Stimulated activated CD4-positive, alpha-beta T cell treated with anti-CD3 and anti-CD28 coated beads, Interleukin-12 subunit alpha, Interleukin-12 subunit beta, amount 100 ng/mL, for 48 hours (primary cell): ENCODE data around the gene KRT23.

Source experiments
- DNase-seq, 3 donors: peaks; one replicate each; pipeline ENCODE4 v3.0.0-alpha.2; 2020; ENCODE audit warnings: low read depth in 2 of 3, low spot score in 1 of 3

KRT23 gene, protein sequence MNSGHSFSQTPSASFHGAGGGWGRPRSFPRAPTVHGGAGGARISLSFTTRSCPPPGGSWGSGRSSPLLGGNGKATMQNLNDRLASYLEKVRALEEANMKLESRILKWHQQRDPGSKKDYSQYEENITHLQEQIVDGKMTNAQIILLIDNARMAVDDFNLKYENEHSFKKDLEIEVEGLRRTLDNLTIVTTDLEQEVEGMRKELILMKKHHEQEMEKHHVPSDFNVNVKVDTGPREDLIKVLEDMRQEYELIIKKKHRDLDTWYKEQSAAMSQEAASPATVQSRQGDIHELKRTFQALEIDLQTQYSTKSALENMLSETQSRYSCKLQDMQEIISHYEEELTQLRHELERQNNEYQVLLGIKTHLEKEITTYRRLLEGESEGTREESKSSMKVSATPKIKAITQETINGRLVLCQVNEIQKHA

DNA sequence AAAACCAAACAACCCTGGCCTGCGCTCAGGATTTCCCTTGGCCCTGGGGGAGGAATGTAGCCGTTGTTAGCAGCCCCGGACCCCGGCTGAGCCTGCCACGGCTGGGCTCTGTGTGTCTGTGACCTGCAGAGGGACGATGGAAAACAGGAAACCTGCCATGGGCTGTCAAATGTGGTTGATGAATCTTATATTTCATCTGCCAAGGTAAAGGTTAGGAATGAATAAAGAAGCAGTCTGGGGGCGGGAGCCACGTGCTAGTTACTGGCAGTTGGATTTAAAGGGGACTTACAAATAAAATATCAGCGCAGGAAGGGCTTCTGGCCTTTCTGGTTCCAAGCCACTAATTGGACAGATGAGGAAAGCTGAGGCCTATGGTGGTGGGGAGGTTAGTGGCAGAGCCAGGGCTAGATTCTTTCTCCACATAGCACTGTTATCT is at the start of gene KRT23:
TSS of gene KRT23 (minus strand) at position 263 of the 436 bp plus-strand sequence. CDS start 1,043 bp downstream, outside the sequence.
- DNase-seq: no peak

DNA sequence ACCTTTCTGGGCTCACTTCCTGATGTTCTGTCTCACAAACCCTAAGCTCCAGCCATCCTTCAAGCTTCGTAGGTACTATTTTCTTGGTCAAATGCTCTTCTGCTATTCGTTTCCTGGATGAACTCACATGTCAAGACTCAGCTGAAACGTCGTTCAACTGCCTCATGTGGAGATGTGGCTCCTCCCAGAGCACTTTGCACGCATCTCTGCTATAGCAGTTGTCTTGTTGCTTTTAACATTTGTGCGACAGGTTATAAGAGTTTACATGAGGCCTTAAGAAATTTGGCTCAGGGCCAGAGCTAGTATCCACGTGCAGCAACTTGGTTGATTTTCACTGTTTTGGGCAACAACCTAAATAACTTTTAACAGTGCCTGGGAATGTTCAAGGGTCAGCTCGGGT is 49.5 kb upstream of the KRT23 start:
- no peak for DNase-seq

DNA sequence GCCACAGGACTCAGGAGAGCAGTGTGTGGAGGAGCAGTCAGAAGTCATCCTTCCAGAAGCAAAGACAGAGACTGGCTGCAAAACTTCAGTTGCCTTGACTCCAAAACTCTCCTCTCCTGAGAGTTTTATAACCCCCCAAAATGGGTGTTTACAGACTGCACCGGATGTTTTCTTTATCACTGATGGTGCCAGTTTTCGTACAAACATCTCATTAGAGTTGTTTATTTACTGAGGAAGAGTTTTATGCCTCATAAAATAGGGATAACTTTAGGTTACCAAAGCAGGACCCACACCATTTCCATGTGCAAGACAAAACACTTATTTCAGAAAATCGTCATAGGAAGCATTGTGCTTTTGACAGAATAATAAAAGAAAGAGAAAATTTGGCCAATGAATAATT is 46.8 kb upstream of the KRT23 start, which contains the start of gene KRT40:
TSS of gene KRT40 (minus strand) at position 101 of the 400 bp plus-strand sequence. CDS start at position 48, 53 bp downstream.
- no peak for DNase-seq

DNA sequence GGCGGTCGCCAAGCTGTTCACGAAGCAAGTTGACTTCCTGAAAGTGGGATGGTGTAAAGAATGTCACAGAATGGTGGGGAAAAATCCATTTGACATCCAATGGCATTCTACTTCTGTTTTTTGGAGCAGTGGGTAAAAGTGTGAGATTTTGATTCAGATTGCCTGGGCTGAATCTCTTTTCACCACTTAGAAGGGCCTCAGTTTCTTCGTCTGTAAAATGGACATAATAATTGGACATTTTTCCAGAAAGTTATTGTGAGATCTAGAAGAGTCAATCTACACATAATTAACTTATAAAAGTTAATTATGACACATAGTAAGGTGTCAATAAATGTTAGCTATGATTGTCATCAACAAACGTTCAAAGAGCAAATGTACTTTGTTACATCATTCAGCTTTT is 43.7 kb upstream of the KRT23 start:
- DNase-seq: no peak

DNA sequence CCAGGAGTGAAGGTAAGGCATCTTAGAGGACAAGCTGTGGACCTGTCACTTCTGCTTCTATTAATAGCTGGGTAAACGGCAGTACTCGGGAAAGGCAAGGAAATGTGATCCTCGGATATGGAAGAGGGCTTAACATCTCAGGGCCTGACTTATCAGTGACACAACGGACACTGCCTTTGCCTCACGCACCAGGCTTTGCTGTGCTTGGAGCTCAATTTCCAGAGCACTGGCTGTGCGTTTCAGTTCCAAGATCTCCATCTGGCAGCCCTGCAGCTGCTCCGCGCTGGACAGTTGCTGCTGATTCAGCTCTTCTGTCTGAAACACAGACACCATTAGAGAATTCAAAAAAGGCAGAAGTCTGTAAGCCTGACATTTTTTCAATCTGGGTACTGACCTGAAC is 43.1 kb upstream of the KRT23 start:
- no peak for DNase-seq

DNA sequence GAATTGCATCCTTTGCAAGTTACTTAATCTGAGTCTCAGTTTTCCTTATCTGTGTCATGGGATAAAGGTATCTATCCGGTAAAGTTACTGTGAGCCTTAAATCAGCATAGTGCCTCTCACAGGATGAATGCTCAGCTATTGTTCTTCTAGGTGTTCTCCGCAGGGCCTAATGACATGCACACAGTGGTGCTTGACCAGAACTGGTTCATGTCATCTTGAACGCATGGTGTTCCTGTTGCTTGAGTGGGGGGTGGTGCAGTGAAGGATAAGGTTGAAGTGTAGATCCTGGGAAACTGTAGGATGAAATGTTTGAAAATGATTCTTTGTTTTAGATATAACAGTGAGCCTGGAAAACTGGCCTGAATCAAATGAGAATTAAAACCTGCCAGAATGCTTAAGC is 42.7 kb upstream of the KRT23 start:
- no peak for DNase-seq

DNA sequence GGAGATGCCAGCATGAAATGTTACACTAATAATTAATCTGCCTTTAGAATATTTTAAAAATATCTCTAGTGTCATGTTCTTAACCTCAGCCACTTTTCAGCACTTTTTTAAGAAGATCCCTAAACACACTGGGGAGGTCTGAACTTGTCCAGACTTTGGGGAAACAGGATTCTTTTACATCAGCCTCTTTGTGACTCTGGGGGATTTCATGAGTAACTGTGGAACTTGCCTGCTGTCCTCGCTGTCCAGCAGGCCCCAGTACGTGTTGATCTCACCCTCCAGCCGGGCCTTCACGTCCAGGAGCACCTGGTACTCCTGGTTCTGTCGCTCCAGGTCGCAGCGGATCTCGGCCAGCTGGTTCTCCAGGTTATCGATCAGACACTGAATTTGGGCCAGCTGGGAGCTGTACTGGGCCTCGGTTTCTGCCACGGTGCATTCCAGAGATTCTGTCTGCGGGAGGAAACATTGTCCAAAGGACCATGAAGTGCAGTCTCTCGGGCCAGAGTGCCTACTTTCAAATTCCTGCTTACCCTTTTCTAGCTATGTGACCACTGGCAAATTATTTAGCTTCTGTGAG is 41.2 kb upstream of the KRT23 start:
- DNase-seq: no peak

DNA sequence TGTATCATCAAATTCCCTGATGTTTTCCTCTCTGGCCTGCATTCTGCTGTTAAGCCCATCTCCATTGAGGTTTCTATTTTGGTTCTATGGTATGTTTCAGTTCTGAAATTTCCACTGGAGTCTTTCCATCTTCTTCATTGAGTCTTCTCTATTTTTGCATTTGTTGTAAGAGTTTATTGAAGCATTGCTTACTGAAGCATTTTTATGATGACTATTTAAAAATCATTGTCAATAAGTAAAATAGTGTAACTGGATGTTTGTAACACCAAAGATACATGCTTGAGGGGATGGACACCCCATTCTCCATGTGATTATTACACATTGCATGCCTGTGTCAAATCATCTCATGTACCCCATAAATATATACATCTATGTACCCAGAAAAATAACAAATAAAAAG is 38.1 kb upstream of the KRT23 start:
- DNase-seq: no peak

DNA sequence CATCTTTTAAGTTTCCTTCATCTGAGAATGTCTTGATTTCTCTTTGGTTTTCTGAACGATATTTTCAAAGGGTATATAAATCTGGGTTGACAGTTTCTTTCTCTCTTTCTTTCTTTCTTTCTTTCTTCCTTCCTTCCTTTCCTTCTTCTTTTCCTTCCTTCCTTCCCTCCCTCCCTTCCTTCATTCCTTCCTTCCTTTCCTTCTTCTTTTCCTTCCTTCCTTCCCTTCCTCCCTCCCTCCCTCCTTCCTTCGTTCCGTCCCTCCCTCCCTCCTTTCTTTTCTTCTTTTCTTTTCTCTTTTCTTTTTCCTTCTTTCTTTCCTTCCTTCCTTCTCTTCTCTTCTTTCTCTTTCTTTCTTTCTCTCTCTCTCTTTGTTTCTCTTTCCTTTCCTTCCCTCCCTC is 36.9 kb upstream of the KRT23 start:
- DNase-seq: no peak

DNA sequence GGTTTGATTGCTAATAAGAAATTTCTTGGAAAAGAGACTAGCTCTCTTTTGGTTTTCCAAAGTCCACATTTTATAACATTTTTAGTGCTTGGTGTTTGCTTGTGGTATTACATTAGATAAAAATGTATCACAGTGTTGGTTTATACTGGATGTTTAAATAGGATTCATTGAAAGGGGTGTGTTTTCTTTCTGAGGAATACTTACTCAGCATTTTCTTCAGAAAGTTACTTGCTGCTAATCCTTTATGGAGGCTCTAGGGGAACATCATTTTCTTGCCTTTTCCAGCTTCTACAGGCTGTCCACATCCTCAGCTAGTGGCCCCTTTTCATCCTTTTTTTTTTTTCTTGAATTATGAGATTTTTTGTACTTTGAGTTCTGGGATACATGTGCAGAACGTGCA is 30.1 kb upstream of the KRT23 start:
- DNase-seq: no peak

DNA sequence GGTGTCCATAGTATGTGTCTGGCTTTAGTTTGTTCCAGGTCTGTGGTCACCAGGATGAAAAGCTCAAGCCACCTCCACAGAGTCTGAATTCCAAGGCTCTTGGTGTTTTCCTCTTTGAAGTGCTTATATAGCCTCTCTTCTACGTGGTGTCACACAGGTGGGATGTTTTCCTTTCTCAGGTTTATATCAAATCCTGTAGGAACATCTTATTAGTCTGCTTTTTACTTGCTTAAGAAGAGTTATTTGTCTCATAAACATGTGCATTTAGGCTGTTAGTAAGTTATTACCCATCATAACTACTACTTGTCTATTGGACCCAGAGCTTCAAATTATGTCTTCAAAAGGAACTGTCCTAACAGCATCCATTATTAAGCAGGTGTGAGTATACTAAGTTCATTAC is 29.4 kb upstream of the KRT23 start, which contains the start of gene KRT39:
TSS of gene KRT39 (minus strand) at position 101 of the 400 bp plus-strand sequence. CDS start at position 9, 92 bp downstream.
- no peak for DNase-seq

DNA sequence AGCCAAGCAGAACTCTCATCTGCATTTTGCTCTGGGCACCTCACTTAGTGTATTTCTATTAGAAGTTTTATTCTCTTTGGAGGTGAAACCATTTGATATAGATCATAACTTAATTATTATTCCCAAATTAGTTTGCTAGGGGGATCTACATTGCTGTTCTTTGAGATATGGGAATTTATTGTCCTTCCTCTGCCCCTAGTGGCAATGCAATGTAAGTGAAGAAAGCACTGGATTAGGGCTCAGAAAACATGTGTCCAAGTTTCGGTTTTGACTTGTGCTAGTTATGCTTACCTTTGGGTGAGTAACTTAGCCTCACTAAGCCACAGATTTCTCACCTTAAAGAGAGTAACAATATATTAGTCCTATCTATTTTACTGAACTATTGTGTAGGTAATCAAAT is 26.4 kb upstream of the KRT23 start:
- DNase-seq: no peak

DNA sequence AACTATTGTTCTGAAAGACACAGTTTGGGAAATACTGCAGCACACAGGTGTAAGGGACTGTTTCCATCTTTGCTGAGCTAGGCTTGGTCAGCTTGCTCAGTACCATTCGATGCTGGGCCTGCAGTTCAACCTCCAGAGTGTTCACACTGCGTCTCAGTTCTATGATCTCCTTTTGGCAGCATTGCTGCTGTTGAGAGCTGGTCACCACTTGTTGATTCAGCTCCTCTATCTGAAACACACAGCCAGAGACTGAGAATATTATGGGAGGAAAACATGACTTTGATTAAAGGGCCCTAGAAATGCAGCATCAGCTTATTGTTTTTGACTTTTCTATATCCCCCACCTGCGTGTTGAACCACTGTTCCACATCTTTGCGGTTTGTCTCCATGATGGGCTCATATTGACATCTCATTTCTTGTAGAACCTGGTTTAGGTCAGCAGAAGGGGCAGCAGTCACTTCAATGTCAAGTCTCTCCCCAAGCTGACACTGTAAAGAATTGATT is 24.7 kb upstream of the KRT23 start:
- DNase-seq: no peak

DNA sequence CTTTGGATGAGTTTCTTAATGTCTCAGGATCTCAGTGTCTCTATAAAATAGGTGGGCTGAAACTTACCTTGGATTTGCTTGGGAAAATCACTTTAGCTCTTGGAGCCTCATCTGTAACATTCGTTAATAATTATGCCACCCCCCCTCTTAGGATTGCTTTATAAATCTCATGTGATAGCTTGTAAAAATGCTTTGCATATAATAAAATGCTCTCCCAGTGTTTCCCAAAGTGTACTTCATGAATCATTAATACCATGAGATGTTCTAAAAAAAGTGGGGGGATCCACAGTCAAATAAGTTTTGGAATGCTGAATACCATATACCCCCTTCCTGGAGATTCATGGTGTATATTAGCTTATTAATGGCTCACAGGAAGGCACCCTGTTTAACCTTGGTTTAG is 24.1 kb upstream of the KRT23 start:
- DNase-seq: no peak

DNA sequence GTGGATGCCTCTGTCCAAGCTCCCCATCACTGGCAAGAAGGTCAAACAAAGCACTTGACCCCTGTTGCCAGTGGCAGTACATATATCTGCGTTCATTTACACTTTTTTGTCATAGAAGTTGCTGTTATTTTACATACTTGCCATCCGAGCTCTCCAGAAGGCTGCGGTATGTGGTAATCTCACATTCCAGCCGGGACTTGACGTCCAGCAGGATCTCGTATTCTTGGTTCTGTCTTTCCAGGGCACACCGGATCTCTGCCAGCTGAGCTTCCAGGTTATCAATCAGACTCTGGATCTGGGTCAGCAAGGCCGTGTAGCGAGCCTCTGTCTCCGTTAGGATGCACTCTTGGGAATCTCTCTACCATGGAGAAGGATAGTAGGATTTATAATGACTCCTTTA is 22.7 kb upstream of the KRT23 start:
- DNase-seq: no peak

DNA sequence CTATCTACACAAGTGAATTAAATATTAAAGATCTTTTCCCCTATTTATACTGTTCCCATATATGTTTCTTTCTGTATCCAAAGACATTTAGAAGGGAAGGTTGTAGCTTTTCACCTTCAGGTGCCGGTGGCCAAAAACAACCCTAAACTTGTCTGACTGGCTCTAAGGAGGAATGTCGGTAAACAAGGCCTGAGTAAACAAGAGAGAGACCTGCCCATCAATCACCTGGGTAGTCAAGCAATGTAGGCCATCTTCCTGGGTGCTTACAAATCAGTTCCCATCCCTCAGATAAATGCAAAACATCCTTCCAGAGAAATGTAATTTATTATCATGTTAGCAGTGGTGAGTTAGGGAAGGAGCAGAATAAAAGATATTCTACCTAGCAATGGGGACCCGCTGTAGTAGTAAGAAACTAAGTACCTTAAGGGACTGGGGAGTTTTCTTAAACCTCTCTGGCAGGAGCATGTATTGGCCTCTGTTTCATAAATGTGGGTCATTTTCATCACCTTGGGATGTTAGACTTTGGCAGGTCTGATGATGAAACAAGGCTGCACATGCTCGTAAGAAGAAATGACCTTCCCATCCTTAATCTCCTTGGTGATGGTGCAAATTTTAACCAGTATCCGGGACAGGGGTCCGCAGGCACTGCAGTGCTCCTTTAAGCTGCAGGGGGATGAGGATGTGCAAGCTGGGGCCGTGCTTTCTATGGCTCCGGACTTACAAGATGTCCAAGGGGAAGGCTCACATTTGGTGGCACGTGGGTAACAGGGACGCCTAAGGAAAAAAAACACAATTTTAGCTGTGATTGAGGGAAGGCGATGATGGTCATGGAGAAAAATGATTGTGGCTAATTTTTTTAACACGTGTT is 20.9 kb upstream of the KRT23 start:
- no peak for DNase-seq

DNA sequence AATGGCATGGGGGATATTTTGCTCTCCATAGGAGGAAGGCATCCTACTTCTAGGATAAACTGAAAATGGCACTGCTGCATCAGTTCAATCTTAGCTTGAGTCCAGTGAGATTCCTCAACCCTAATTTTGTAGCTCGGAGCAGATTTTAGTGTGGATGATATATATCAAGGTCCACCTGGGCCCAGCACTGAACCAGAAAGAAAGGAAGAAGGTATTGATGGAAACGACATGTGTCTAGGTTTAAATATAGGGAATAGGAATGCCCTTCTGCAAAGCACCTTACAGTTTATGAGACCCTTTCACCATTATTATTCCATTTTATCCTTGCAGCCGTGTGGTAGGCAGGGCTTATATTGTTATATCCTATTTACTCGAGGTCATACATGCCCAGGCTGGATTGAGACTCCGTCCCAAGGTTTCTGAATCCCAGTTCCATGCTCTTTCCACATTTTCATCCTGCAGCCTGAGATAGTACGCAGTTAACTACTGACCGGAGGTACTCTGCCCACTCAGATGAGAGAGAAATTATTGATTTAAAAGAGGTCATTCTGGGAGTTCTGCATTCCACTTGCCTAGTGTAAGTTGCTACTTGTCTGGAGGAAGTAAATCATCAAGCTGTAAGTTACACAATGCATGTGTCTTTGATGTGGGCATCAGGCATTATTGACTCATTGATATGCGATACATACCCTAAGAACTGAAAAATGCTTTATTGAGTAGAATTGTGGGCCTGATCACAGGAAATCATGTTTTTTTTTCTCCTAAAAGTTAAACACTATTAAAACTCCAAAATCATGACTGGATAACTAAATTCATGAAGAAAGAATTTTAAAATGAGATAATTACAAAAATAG is 19.2 kb upstream of the KRT23 start:
- DNase-seq: no peak

DNA sequence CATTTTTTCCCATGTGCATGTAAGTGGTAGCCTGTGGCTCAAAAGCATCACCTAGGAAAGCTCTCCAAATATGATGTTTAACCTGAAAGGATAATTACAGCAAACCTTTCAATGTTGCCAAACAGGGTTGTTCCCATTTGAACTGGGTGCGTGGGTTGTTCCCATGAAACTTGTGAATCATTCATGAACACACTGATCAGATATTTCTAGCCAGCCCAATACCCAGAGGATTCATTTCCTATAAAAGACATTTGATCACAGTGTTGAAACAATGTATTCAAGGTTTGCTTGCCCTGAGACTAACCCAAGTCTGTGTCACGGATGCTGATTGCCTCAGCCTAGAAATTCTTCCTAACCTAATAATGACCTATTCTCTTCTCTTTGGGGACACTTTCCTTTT is 16.4 kb upstream of the KRT23 start:
- peak; percentile 6 to 22 (median 7) for DNase-seq

DNA sequence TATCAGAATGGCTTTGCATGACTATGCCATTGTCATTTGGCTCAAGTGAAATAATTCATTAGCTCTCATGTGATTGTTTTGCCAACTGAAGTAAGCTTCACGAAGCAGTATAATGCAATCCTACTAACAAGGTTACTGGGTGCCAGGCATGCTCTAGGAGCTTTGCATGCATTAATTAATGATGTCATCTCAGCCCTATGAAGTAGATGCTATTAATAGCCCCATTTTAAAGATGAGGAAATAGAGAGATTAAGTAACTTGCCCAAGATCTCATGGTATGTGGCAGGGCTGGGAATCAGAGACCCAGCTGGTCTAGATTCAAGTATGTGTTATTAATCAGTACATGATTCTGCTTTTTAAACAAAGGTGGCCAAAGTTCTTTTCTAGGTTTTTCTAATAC is 15.2 kb upstream of the KRT23 start:
- DNase-seq: no peak

DNA sequence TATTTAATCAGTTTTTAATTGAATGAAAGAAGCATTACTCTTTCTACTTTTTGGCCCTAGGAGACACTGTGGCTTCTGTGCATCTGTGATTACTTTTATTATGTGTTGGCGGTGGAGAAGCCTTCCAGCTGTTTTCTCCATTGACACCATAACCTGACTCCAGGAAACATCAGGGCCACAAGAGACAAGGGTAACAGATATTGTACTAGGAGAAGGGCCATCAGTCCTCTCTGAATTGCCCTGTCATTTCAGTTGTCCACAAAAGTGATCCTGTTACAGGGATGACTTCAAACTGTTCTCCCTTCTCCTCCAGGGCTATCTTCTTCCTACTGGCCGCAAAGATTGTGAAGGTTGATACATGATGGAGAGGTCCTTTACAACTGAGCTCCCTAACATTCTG is 14.7 kb upstream of the KRT23 start:
- DNase-seq: no peak
